AG04449 (cell line): ENCODE measurements around the gene WDR18.

Experiments used
- CTCF ChIA-PET: fragments of 350-600 bp; formaldehyde crosslinking; extraction: SDS; loops from one replicate; lab custom pipeline; 2021; ENCODE audit warnings: antibody characterized with exemption; lab: Yijun Ruan, JAX
- POLR2A ChIA-PET: fragments of 400-600, 350-600 bp; formaldehyde crosslinking; extraction: SDS; loops from one replicate; lab custom pipeline; 2020; ENCODE audit warnings: antibody characterized with exemption, inconsistent platforms; lab: Yijun Ruan, JAX
- DNase-seq: peaks from one replicate; pipeline ENCODE4 v3.0.0-alpha.2; 2010; ENCODE audit warnings: low read depth, low spot score
- H3K4me3 ChIP-seq: 2 replicates; pipeline ENCODE4 v1.5.1; 2011; ENCODE audit warnings: low read depth, mild to moderate bottlenecking, control low read depth, low read length
- CTCF ChIP-seq: IDR thresholded peaks from one replicate; pipeline ENCODE4 v1.5.1; 2011; ENCODE audit warnings: mild to moderate bottlenecking, moderate library complexity, low read length, control low read depth, inconsistent platforms; ENCODE audit not compliant: insufficient read depth; ENCODE audit errors: missing control alignments

Gene WDR18

GRCh38 chr19:971795-972194, 12.3 kb upstream of the WDR18 start:
- ChIA-PET CTCF (interaction anchor here (1.1 to 4.9 kb wide), 3 partner anchors 10 to 33 kb away, joined by 3 to 42 read pairs (median 7); partner anchors contain the start of gene WDR18), POLR2A (interaction anchor here (0.6 to 0.7 kb wide), 2 partner anchors 14 to 19 kb away, joined by 3 read pairs; no protein-coding TSS in a partner anchor)
- no peak for TF ChIP-seq CTCF
- DNase-seq = no peak
- no peak overlapping the region for H3K4me3 ChIP-seq

- CTCF ChIA-PET = interaction anchor here (1.1 to 4.9 kb wide), 3 partner anchors 8 to 18 kb away, joined by 3 to 42 read pairs (median 4); partner anchors contain the start of gene WDR18
- TF ChIP-seq CTCF = no peak
- POLR2A ChIA-PET = interaction anchor here (0.6 to 0.7 kb wide), 2 partner anchors 15 to 20 kb away, joined by 3 read pairs; no protein-coding TSS in a partner anchor
- H3K4me3 ChIP-seq = no peak overlapping the region
- DNase-seq = no peak
These were observed 11.9 kb upstream of the WDR18 start for GRCh38 chr19:972281-972680.

- POLR2A ChIA-PET = no interaction called here
- no peak for TF ChIP-seq CTCF
- CTCF ChIA-PET = interaction anchor here (0.6 to 4.9 kb wide), 5 partner anchors 8 to 51 kb away, joined by 3 to 42 read pairs (median 3); partner anchors contain the start of gene WDR18
- DNase-seq = no peak
- no peak overlapping the region for H3K4me3 ChIP-seq
These were observed 10.2 kb upstream of the WDR18 start for GRCh38 chr19:973726-974563.

GRCh38 chr19:974564-975257, 9.4 kb upstream of the WDR18 start:
- no peak for DNase-seq

GRCh38 chr19:976476-976875, 7.7 kb upstream of the WDR18 start:
- ChIA-PET POLR2A (interaction anchor here (1.0 kb wide), 1 partner anchor 292 kb away, joined by 3 read pairs; the partner anchor contains the start of gene CIRBP), CTCF (interaction anchor here (13.4 kb wide), 1 partner anchor 55 kb away, joined by 259 read pairs; the partner anchor contains the start of gene KISS1R)
- H3K4me3 ChIP-seq = no peak overlapping the region
- TF ChIP-seq CTCF = no peak
- DNase-seq = no peak

More at GRCh38 chr19:974564-975257, 9.4 kb upstream of the WDR18 start:
- no peak for TF ChIP-seq CTCF
- ChIA-PET POLR2A (no interaction called here), CTCF (no interaction called here)
- no peak overlapping the region for H3K4me3 ChIP-seq
